Bronchial epithelial cell (primary cell): ENCODE data around the gene KRT81. TPM values are rescaled to one million over a fixed set of nuclear protein-coding genes. Genes with fewer than 3 reads are reported as not detected.
A peak's percentile ranks its signal among the peaks of the same experiment; 100 is the strongest.
"Not testable (repeated sequence)": the region's sequence is repeated elsewhere in the genome, so short reads cannot be mapped to it uniquely, and the experiment has no call there.

Experiments
- DNase-seq: peaks from one replicate; pipeline ENCODE4 v3.0.0-alpha.2; 2010; ENCODE audit warnings: low read depth
- FAIRE-seq: peaks from 2 replicates; lab custom pipeline; 2011; peaks lifted over from hg19 to GRCh38; lab: Jason Lieb, UNC
- H3K27me3 ChIP-seq: 2 replicates; pipeline ENCODE4 v1.5.1; 2011; ENCODE audit warnings: low read length; ENCODE audit not compliant: control insufficient read depth, insufficient read depth
- H3K36me3 ChIP-seq: 2 replicates; pipeline ENCODE4 v1.5.1; 2011; ENCODE audit warnings: low read length; ENCODE audit not compliant: control insufficient read depth, insufficient read depth
- H3K4me3 ChIP-seq: 2 replicates; pipeline ENCODE4 v1.5.1; 2011; ENCODE audit warnings: mild to moderate bottlenecking, low read depth, low read length, control low read depth
- CTCF ChIP-seq: IDR thresholded peaks from 2 replicates; pipeline ENCODE4 v1.5.1; 2011; ENCODE audit warnings: mild to moderate bottlenecking, moderate library complexity, low read length, control low read depth, inconsistent platforms; ENCODE audit not compliant: insufficient read depth, severe bottlenecking
- total RNA-seq: library from RNA; depleted of rRNA; stranded (reverse); fragments of >200 nt; gene quantifications from 2 replicates; pipeline ENCODE4 v1.2.1, GENCODE V29; 2014

Gene KRT81
- total RNA-seq, 1 donor from 2014 or later: 0.26 TPM

- DNase-seq: no peak
- Histone ChIP-seq H3K36me3 (no peaks in the 10 kb centered on the region), H3K27me3 (peaks cover 4% of the 10 kb centered on the region), H3K4me3 (no peak overlapping the region)
- TF ChIP-seq CTCF: no peak
- FAIRE-seq: no peak
Observed at GRCh38 chr12:52298677-52299190, 7.4 kb upstream of the KRT81 start.

GRCh38 chr12:52296572-52297215 lies 5.4 kb upstream of the KRT81 start:
- TF ChIP-seq CTCF: no peak
- no peak overlapping the region for H3K4me3 ChIP-seq
- no peaks in the 10 kb centered on the region for H3K36me3 ChIP-seq
- FAIRE-seq (no peak), DNase-seq (no peak)
- H3K27me3 ChIP-seq: peaks cover 4% of the 10 kb centered on the region

- Histone ChIP-seq H3K4me3 (no peak overlapping the region), H3K36me3 (no peaks in the 10 kb centered on the region), H3K27me3 (peaks cover 4% of the 10 kb centered on the region)
- DNase-seq: no peak
- no peak for TF ChIP-seq CTCF
- no peak for FAIRE-seq
Observed at GRCh38 chr12:52295663-52296062, 4.3 kb upstream of the KRT81 start.

GRCh38 chr12:52294803-52295202 lies 3.5 kb upstream of the KRT81 start:
- Histone ChIP-seq H3K36me3 (no peaks in the 10 kb centered on the region), H3K4me3 (no peak overlapping the region), H3K27me3 (peaks cover 2% of the 10 kb centered on the region)
- FAIRE-seq: no peak
- no peak for TF ChIP-seq CTCF
- DNase-seq: no peak

- TF ChIP-seq CTCF: no peak
- DNase-seq (no peak), FAIRE-seq (no peak)
- Histone ChIP-seq H3K36me3 (no peaks in the 10 kb centered on the region), H3K4me3 (no peak overlapping the region), H3K27me3 (peaks cover 2% of the 10 kb centered on the region)
Observed at GRCh38 chr12:52293926-52294325, 2.6 kb upstream of the KRT81 start.

- H3K4me3 ChIP-seq, H3K27me3 ChIP-seq, H3K36me3 ChIP-seq, DNase-seq: not testable (repeated sequence)
- FAIRE-seq: peak; percentile 99
Observed at GRCh38 chr12:52290483-52291134, 725 bp downstream of the KRT81 start.

- not testable (repeated sequence) for H3K4me3 ChIP-seq, H3K27me3 ChIP-seq, H3K36me3 ChIP-seq, DNase-seq
- peak; percentile 52 for FAIRE-seq
Observed at GRCh38 chr12:52287816-52288805, 3.2 kb downstream of the KRT81 start.
